Measurements from ENCODE around the gene BMP6. TPM values are rescaled to one million over a fixed set of nuclear protein-coding genes. Genes with fewer than 3 reads are reported as not detected.
"Not testable (repeated sequence)": the region's sequence is repeated elsewhere in the genome, so short reads cannot be mapped to it uniquely, and the experiment has no call there.

Gene BMP6
- total RNA-seq, 1 experiment from 2014 or later, result 0.15 TPM

- no peak for TF ChIP-seq CTCF (conservative IDR thresholded peaks at IDR 0.05; ENCODE audit: low read depth, low read length)
- no peak for TF ChIP-seq EZH2 (IDR thresholded peaks at IDR 0.05; ENCODE audit: low read length, unreplicated experiment)
- TF ChIP-seq EZH2phosphoT487 (IDR thresholded peaks at IDR 0.05; ENCODE audit: borderline replicate concordance, low read length), result no peak
- intact Hi-C loops (cut with micrococcal nuclease), result no loop called here
- no peak overlapping the region for H3K4me2 ChIP-seq (ENCODE audit: low read length)
- DNase-seq, result no peak
- no peak for ATAC-seq
- no TSS peak for BruUV-seq (replicated peaks)
- H2AFZ ChIP-seq (ENCODE audit: low read length), result no peak overlapping the region
- H3F3A ChIP-seq (ENCODE audit: low read length, unreplicated experiment), result no peaks in the 10 kb centered on the region
- no peak overlapping the region for H3K27ac ChIP-seq (ENCODE audit: low read length)
- ChIA-PET POLR2A (ENCODE audit: unreplicated experiment) (no interaction called here), CTCF (no interaction called here)
- 0 out of 2 replicates have a peak, but pooled peaks cover 6% of the 10 kb centered on the region for H3K79me2 ChIP-seq (ENCODE audit: low read length)
- H3K9me2 ChIP-seq (replicated peaks; ENCODE audit: low read length), result no peaks in the 10 kb centered on the region
- H3K27me3 ChIP-seq (ENCODE audit: low read length), result no peaks in the 10 kb centered on the region
- H4K20me1 ChIP-seq (ENCODE audit: low read length), result peaks cover 4% of the 10 kb centered on the region; the same call in 1 of the 2 replicates
- H3K4me1 ChIP-seq (ENCODE audit: insufficient read depth, low read length), result no peaks in the 10 kb centered on the region; the same call in 1 of the 2 replicates
- no peaks in the 10 kb centered on the region for H3K9me3 ChIP-seq (ENCODE audit: low read length)
- no peak overlapping the region for H3K9ac ChIP-seq (ENCODE audit: low read length)
- H3K36me3 ChIP-seq (ENCODE audit: low read depth, low read length), result peaks cover 75% of the 10 kb centered on the region
- no peak overlapping the region for H3K4me3 ChIP-seq (ENCODE audit: low read length)
These were observed 171.7 kb downstream of the BMP6 start for GRCh38 chr6:7897461-7898192.

GRCh38 chr6:7898193-7898586 lies 172.3 kb downstream of the BMP6 start:
- POLR2A ChIA-PET (ENCODE audit: unreplicated experiment); BruUV-seq (replicated peaks); H3F3A ChIP-seq (ENCODE audit: low read length, unreplicated experiment); H3K27me3 ChIP-seq (ENCODE audit: low read length); H3K9me2 ChIP-seq (replicated peaks; ENCODE audit: low read length); H3K4me2 ChIP-seq (ENCODE audit: low read length); H3K79me2 ChIP-seq (ENCODE audit: low read length); ATAC-seq; CTCF ChIA-PET; H3K9me3 ChIP-seq (ENCODE audit: low read length); H3K9ac ChIP-seq (ENCODE audit: low read length); H3K4me1 ChIP-seq (ENCODE audit: insufficient read depth, low read length); H2AFZ ChIP-seq (ENCODE audit: low read length); DNase-seq; intact Hi-C loops (cut with micrococcal nuclease); H4K20me1 ChIP-seq (ENCODE audit: low read length); H3K27ac ChIP-seq (ENCODE audit: low read length); H3K4me3 ChIP-seq (ENCODE audit: low read length): not testable (repeated sequence)
- H3K36me3 ChIP-seq (ENCODE audit: low read depth, low read length), result peaks cover 75% of the 10 kb centered on the region

GRCh38 chr6:7899101-7899888 lies 173.4 kb downstream of the BMP6 start:
- H3K9ac ChIP-seq (ENCODE audit: low read length), result no peak overlapping the region
- peak; percentile 24 for DNase-seq
- H3K4me2 ChIP-seq (ENCODE audit: low read length), result no peak overlapping the region
- ChIA-PET CTCF (interaction anchor here (0.6 kb wide), 1 partner anchor 107 kb away, joined by 3 read pairs; no protein-coding TSS in a partner anchor), POLR2A (ENCODE audit: unreplicated experiment) (interaction anchor here (0.5 kb wide), 1 partner anchor 203 kb away, joined by 20 read pairs; the partner anchor contains the start of gene EEF1E1)
- no peaks in the 10 kb centered on the region for H3K9me3 ChIP-seq (ENCODE audit: low read length)
- 0 out of 2 replicates have a peak, but pooled peaks cover 6% of the 10 kb centered on the region for H3K79me2 ChIP-seq (ENCODE audit: low read length)
- TF ChIP-seq CTCF (conservative IDR thresholded peaks at IDR 0.05; ENCODE audit: low read depth, low read length), result peak; percentile 49; the same call in 1 of the 2 replicates
- no peak for TF ChIP-seq EZH2 (IDR thresholded peaks at IDR 0.05; ENCODE audit: low read length, unreplicated experiment)
- no peak overlapping the region for H3K27ac ChIP-seq (ENCODE audit: low read length)
- H3K4me3 ChIP-seq (ENCODE audit: low read length), result no peak overlapping the region
- no TSS peak for BruUV-seq (replicated peaks)
- H3K27me3 ChIP-seq (ENCODE audit: low read length), result no peaks in the 10 kb centered on the region
- no peaks in the 10 kb centered on the region; the same call in 1 of the 2 replicates for H3K4me1 ChIP-seq (ENCODE audit: insufficient read depth, low read length)
- H3K36me3 ChIP-seq (ENCODE audit: low read depth, low read length), result peaks cover 75% of the 10 kb centered on the region
- 0 out of 2 replicates have a peak, but pooled peaks have one; percentile 52 for ATAC-seq
- intact Hi-C loops (cut with micrococcal nuclease), result no loop called here
- H3F3A ChIP-seq (ENCODE audit: low read length, unreplicated experiment), result no peaks in the 10 kb centered on the region
- H4K20me1 ChIP-seq (ENCODE audit: low read length), result peaks cover 4% of the 10 kb centered on the region; the same call in 1 of the 2 replicates
- H3K9me2 ChIP-seq (replicated peaks; ENCODE audit: low read length), result no peaks in the 10 kb centered on the region
- H2AFZ ChIP-seq (ENCODE audit: low read length), result no peak overlapping the region

Data from PC-3 (cell line).